RCC 7860 (cell line): ENCODE data around the gene PARP6.
A peak's percentile ranks its signal among the peaks of the same experiment; 100 is the strongest.

Experiments
- DNase-seq: peaks from one replicate; pipeline ENCODE4 v3.0.0-alpha.2; 2015; ENCODE audit warnings: low spot score
- FAIRE-seq: peaks from 2 replicates; lab custom pipeline; 2012; peaks lifted over from hg19 to GRCh38; lab: Jason Lieb, UNC

PARP6 gene, protein sequence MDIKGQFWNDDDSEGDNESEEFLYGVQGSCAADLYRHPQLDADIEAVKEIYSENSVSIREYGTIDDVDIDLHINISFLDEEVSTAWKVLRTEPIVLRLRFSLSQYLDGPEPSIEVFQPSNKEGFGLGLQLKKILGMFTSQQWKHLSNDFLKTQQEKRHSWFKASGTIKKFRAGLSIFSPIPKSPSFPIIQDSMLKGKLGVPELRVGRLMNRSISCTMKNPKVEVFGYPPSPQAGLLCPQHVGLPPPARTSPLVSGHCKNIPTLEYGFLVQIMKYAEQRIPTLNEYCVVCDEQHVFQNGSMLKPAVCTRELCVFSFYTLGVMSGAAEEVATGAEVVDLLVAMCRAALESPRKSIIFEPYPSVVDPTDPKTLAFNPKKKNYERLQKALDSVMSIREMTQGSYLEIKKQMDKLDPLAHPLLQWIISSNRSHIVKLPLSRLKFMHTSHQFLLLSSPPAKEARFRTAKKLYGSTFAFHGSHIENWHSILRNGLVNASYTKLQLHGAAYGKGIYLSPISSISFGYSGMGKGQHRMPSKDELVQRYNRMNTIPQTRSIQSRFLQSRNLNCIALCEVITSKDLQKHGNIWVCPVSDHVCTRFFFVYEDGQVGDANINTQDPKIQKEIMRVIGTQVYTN

DNA sequence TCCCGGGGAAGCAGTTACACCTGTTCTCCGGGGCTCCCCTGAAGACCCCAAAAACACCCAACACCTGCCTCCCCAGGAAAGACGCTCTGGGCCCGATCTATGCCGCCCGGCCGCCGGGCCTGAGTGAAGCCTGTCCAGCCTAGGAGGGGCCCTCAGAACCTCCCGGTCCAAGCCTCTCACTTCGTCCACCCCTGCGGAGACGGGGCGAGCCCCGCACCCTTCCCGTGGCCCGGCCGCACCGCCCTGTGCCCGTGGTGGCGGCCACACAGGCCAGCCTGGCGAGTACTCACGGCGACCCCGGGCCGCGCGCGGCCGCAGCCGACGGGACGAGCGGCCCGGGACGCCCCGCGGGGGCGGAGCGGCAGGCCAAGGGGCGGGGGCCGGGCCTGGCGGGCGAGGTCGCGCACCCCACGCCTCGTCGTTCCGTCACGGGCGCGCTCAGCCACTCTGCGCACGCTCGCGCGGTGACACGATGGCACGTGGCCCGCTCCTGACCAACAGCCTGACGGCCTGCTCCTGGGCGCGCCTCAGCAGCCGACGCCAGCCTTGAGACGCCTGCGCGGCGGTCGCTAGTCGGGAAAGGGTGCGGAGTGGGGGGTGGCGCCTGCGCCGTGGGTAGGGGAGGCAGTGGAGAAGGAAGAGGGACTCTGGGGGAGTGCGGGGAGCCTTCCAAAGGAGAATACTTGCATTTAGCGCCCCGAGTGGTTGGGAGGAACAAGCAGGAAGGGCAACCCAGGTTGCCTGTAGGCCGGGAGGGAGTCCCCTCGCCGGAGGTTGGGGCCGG, at the start of gene PARP6:
PARP6 (minus strand) TSS at position 342 of the 784 bp plus-strand sequence. CDS start 5,077 bp downstream, outside the sequence.
- peak; percentile 35 for FAIRE-seq
- DNase-seq, result peak; percentile 93

DNA sequence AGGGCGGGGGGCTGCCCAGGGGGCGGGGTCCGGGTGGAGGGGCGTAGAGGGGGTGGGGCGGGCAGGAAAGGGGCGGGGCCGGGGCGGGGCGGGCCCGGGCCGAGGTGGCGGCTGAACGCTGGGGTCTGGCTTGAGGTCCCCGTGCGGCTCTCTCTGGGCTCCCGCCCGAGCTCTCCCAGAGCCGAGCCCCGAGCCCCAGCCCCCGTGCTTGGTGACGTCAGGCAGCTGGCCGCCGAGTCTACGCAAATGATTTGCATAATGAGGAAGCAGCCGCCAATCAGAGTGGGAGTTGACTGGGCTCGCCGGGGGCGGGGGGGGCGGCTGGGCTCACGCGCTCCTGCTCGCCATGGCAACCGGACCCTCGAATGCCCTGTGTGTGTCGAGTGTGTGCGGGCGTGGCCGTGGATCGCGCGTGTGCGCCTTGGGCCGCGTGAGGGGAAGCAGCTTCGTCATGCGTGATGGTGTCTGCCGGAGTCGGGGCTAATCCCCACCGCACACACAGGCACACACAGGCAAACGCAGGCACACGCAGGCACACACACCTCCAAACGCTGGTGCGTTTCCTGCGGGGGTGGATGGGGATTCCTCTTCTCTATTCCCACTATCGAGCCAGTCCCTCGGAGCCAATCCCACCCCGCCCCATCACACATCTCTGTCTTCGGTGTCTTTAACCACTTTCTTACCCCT, 47.8 kb upstream of the PARP6 start, which contains the start of gene CELF6:
CELF6 (minus strand) TSS at position 173 of the 687 bp plus-strand sequence. CDS start 283 bp downstream, outside the sequence.
- DNase-seq, result peak; percentile 16
- no peak for FAIRE-seq

DNA sequence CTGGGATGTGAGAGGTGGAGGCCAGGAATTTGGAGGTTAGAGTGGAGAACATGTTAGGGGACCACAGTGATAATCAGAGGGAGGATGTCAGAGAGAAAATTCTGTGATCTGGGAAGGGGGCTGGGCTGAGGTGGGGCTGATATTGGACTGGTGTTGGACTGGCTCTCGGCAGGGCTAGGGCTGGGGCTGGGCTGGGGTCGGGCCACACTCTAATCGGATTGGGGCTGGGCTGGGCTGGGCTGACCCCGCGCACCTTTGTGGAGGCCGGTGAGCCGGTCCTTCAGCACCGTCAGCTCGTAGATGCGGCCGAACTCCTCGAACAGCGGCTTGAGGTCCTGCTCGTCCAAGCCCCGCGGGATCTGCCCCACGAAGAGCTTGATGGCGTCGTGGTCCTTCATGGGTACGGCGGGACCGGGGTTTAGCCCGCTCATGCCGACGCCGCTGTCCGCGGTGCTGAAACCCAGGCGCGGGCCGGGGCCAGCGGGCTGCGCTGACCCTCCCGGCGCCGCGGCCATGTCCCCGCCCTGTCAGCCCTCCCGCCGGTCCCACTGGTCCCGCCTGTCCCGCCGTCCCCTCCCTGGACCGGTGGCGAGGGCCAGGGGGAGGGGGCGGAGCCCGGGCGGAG, 47.1 kb upstream of the PARP6 start:
- FAIRE-seq, result no peak
- no peak for DNase-seq

DNA sequence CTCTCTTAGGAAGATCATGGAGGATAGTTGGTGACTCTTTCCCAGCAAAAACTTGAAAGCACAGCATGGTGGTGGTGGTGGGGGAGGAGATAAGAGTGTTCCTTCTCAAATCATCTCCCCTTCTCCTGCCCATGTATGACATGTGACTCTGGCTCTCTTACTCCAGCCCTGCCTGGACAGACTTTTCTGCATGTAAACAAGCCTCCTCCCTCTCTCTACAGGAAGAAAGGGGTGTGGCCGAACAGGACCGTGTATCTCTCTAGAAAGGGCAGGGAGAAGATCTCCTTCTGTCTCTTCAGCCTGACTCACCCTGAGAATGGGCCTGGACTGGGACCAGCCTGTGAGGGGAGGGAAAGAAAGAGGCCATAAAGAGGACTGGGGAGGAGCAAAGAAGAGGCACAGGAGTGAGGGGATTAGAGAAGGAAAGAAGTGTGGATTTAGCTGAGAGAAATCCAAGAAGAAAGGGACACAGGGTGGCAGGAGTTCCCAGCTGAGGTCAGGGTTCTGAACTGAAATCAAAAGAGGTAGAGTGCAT, 46.1 kb upstream of the PARP6 start:
- DNase-seq (no peak), FAIRE-seq (no peak)

DNA sequence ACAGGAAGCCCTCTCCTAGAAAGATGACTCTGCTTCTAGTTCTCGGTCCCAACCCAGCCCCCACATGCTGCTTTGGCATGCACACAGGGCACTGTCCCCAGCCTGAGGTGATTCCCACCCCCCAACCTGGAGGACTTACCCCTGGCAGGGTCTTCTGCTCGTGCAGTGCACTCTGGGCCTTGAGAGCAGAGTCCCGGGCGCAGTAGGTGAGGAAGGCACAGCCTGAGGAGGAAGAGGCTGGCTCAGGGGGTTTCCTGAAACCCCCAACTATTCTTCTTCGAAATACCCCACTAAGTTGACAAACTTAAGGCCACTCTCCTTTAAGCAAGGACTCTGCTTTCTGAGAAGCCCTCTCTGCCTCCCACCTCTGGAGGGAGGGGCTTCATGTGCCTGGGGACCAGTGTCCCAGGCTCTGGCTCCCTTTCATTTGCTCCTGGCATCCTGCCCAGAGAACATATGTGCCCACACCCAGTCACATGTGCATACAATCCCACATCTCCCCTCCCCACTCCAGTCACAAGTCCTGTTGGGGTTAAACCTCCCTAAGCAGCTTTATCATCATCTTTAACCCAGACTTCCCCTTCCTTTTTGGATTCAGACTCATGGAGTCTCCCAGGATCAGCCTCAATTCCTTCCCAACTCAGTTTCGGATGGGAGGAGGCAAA, 43.5 kb upstream of the PARP6 start:
- no peak for DNase-seq
- no peak for FAIRE-seq

DNA sequence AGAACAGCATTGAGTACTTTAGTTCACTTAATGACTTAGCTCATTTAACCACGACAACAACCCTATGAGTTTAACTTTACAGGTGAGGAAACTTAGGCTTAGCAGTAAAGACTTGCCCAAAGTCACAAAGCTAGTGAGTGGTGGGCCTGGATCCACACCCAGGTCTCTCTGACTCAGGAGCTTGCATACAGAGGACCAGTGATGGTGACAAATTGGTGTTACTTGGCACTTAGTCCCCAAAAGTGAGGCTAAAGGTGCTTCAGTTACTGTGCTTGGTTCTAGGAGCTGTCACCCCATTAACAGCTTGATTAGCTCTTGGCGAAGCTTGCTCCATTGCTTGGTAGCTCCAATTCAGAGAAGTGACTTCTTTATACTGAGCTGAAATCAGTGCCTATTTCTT, 41.5 kb upstream of the PARP6 start:
- DNase-seq (no peak), FAIRE-seq (no peak)

DNA sequence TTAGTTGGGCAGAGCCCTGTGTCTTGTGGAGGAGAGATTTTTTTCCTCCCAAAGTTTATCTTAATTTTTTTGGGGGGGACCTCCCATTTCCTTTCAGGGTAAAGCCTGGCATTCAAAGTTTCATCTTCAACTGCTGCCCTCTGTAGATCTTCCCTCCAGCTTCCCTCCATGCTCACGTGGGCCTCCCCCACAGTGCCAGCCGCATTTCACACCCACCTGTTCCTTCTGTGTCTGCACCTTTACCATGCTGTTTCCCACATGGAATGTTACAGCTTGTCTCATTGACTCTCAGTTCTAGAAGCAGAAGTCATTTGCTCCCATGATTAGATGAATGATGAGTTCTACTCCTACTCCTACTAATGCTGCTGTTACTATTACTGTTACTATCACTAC, 41.1 kb upstream of the PARP6 start:
- FAIRE-seq (no peak), DNase-seq (no peak)

DNA sequence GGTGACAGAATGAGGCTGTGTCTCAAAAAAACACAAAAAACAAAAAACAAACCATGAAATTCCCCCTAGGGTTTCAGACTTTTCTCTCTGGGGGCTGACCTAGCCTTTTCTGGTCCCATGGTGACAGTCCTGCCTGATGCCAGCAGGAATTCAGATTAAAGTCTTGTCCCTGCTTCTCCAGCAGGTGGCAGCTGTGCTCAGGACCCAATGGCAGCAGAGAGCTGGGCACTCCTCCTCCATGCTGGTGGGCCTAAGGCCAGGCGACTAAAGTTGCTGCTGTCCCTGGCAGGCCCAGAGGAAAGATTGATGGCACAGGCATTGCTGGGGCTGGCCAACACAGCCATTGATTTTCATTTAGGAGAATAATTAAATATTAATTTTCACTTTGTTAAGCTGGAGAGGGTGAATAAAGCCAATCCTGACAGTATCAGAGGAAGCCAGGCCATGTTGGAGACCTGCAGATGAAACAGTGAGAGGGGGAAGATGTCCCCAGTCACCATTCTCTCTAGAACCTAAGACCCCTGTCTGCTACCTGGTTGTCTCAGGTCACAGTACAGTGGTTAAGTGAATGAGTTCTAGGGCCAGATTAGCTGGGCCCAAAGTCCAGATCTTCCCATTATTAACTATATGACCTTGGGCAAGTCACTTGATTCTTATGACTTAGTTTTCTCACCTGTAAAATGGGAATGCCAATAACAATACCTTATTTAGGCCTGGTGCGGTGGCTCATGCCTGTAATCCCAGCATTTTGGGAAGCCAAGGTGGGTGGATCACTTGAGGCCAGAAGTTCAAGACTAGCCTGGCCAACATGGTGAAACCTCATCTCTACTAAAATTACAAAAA, 40.5 kb upstream of the PARP6 start:
- peak; percentile 47 for DNase-seq
- no peak for FAIRE-seq

DNA sequence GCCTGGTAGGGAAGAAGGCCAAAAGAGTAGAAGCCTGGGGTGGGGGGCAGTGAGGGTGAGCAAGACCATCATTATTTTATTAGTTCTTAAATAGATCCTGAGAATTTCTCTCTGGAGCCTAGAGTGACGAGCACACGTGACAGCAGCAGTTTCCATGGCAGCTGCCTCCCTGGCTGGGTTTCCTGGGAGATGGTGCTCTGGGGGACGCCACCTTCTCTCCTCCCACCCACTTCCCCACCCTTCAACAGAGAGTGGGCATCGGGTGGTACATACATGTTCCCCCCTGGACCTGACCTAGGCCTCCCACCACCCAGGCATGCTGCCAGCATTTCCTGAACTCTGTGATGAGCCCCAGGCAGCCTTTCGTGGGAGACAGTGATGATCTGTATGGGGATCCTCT, 34.7 kb upstream of the PARP6 start:
- DNase-seq, result no peak
- no peak for FAIRE-seq

DNA sequence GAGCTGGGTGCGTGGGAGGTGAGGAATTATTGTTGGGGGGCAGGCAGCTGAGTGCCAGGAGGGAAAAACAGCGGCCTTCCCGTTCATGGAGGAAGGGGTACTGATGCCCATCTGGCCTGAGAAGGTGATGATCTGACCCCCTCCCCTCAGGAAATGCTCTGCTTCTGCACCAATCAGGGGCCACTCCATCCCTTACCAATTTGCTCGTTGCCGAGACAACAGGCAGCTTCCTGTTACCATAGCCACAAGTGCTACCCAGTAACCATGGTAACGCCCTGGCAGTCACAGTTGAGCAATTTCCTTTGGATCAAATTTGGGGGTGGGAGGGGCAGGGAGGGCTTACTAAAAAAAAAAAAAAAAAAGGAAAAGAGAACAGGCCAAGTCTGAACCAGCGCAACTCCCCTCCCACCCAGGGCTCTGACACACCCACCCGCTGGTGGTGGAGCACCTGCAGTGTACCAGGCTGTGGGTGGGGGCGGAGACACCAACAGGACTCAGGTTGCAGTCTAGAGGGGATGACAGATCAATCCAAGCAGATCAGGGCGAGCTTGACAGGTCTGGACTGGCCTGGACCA, 33.9 kb upstream of the PARP6 start:
- FAIRE-seq (no peak), DNase-seq (no peak)

DNA sequence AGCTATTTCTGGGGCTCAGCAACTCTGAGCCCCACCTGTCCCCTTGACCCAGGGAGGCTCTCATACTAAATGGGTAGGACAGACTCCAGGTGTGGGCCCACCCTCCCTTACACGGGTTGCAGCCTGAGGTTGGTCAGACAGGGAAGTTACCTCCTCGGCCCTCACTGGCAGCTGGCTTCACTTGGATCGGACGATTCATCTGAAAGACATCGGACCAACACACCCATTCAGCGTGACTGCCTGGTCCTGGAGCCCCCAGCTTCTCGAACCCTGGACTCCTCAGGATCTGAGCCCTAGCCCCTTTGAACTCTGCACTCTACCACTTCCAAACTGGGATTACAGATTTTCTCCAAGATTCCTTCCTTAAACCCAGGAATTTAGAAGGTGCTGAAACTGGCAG, 32.2 kb upstream of the PARP6 start:
- DNase-seq, result no peak
- no peak for FAIRE-seq

DNA sequence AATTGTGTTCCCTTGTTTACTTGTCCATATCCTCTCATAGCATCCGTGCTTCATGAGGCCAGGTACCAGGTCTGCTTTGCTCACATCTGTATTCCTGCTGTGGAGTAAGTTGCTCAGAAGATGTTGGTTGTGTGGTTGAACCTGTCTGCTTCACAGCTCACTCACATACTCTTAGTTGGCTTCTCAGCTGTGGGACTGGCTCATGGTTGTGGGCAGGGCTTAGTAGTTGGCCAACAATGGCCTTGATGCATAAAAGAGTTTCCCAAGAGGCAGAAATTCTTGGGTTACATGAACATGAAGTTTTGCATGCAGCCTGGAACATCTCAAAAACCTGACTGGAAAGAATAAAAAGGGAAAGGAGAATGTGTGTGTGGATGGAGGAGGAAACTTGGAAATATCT, 30.6 kb upstream of the PARP6 start:
- FAIRE-seq (no peak), DNase-seq (no peak)

DNA sequence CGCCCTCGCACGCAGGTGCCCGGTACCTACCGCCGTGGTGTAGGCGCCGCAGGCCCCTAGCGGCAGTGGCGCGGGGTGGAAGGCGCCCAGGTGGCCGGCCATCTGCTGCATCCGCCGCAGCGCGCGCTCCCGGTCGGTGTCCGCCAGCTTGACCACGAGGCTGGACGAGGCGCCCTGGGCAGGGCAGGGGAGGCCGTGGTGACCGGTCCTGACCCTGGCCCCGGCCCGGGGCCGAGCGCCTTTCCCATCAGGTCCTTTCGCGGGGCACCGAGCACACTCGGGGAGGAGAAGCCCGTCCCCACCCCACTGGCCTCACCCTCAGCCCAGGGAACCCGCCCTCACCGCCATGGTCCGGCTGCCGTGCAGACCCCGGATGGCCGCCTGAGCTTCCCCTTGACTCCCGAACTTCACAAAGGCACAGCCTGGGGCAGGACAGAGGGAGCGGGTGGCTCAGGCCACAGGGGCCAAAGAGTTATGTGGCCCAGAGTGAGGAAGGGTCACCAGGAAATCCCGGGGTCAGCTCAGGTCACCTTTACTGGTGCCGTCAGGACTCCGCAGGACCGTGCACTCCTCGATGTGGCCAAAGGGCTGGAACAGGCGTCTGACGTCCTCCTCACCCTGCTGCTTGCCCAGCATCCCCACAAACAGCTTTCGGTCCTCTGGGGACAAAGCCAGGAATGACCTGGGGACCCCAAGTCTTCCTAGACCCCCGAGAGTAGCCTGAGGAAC, 17.4 kb upstream of the PARP6 start:
- FAIRE-seq, result no peak
- DNase-seq, result no peak

DNA sequence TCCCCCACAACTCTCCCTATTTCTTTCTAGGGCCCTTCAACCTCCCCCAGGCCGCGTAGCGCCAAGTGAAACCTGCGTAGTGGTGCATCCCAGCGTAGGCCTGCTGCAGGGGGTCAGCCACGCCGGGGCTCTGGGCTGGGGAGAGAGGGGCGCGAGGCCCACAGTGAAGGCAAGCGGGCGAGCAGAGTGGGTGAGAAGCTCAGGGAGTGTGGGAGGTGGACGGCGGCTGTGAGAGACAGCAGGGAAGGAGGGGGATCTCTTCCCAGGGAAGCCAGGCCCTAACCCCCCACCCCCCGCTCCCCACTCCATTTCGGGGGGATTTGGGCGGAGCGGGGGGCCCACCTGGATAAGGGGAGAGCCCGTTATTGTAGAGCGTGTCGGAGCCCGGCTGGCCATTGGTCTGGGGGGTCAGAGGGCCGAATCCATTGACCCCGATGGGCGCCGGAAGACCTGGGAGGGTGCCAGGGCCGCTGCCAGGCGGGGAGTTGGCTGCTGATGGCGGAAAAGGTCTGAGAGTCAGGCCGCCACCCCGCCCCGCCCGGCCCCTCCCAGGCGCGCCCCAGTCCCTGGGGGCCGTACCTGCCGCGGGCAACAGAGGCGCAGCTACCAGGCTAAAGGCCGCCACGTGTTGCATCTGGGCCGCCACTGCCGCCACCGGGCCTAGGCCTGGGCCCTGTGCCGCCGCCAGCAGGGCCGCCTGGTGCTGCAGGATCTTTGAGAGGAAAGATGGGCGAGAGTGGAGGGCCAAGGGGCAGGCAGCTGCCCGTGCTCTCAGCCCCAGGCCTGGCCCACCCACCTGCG, 16.6 kb upstream of the PARP6 start:
- FAIRE-seq (no peak), DNase-seq (no peak)

DNA sequence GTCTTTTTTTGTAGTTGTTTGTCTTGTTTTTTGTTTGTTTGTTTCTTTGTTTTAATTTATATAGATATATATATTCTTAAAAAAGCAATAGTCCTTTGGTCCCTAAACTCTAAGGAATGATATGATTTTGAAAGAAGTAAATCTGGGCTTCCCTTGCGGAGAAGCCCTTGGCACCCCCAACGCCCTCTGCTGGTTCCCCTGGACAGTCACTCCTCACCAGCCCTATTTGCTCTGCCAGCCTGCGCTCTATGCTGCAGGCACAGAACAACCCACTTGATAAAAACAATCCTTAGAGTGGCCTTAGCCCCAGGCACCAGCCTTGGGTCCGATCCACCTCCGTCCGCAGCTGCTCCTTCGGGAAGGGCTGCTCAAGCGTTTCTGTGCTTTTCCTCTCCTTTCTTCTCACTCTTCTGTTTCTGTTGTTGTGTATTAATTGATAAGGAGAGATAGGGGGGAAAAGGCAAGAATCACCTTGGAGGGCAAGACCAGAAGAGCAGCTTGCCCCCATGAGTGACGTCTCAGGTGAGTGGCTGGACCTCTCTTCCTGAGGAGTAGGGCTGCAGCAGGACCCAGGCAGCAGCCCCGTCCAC, 13.7 kb upstream of the PARP6 start:
- no peak for FAIRE-seq
- no peak for DNase-seq

DNA sequence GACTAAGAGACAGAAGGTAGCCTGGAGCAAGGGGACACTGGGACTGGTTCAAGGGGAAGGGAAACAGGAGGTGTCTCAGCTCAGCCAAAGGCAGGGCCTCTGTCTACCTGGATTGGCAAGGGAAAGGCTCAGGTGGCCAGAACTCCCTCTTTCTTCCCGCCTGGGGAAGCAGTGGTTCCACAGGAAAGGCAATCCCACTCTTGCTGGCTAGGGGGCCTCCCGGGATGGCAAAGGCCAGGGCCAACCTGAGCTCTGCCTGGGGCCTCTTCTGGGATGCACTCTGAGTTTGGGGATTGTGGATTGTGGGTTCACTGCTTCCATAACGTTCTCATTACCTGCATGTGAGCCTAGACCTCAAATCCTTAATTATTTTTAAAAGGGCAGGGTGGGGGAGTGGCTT, 13.0 kb upstream of the PARP6 start:
- no peak for FAIRE-seq
- DNase-seq, result no peak

DNA sequence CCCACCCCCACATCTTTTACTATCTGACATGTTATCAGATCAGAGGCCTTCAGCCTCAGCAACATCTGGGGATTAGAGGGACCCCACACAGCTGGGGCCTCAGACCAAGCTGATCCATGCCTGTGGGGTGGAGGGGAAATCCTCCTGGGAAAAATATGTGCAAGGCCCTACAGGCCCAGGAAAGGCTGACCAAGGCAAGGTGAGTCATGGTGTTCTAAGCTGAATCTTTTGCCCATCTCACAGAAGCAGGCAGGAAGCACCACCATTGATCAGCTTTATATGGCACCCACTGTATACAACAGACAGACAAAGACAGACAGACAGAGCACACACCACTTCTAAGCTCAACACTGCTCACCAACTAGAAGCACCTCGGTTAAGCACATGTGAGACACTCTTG, 12.4 kb upstream of the PARP6 start:
- FAIRE-seq, result no peak

More for the DNA sequence above, 12.4 kb upstream of the PARP6 start:
- DNase-seq, result no peak
